CD4-positive, alpha-beta T cell treated with Interleukin-6 for 4 hours (primary cell): ENCODE measurements around the gene KEL.

ENCODE experiments used
- DNase-seq: peaks from one replicate; pipeline ENCODE4 v3.0.0-alpha.2; 2020; ENCODE audit warnings: mixed read lengths

The KEL gene

GRCh38 chr7:142927085-142927745, 34.9 kb downstream of the KEL start:
- no peak for DNase-seq

- no peak for DNase-seq
Observed at GRCh38 chr7:142925413-142925812, 36.8 kb downstream of the KEL start.

- DNase-seq = no peak
Observed at GRCh38 chr7:142923391-142923790, 38.8 kb downstream of the KEL start.

GRCh38 chr7:142919656-142920055, 42.5 kb downstream of the KEL start:
- DNase-seq = no peak

- no peak for DNase-seq
Observed at GRCh38 chr7:142918901-142919300, 43.3 kb downstream of the KEL start.

GRCh38 chr7:142917447-142917846, 44.7 kb downstream of the KEL start:
- no peak for DNase-seq

GRCh38 chr7:142916508-142916907, 45.7 kb downstream of the KEL start:
- DNase-seq = no peak

- DNase-seq = no peak
Observed at GRCh38 chr7:142915315-142915714, 46.8 kb downstream of the KEL start.

- DNase-seq = no peak
Observed at GRCh38 chr7:142914121-142914520, 48.0 kb downstream of the KEL start.

GRCh38 chr7:142913566-142913965, 48.6 kb downstream of the KEL start:
- DNase-seq = no peak

- DNase-seq = no peak
Observed at GRCh38 chr7:142913051-142913450, 49.1 kb downstream of the KEL start.

GRCh38 chr7:142910481-142910880, 51.7 kb downstream of the KEL start:
- no peak for DNase-seq

- no peak for DNase-seq
Observed at GRCh38 chr7:142910031-142910433, 52.1 kb downstream of the KEL start.

- DNase-seq = no peak
Observed at GRCh38 chr7:142908921-142909890, 53.0 kb downstream of the KEL start.

GRCh38 chr7:142908290-142908689, 53.9 kb downstream of the KEL start:
- no peak for DNase-seq

GRCh38 chr7:142906643-142907042, 55.5 kb downstream of the KEL start:
- no peak for DNase-seq

- no peak for DNase-seq
Observed at GRCh38 chr7:142905759-142906158, 56.4 kb downstream of the KEL start.

GRCh38 chr7:142904128-142904527, 58.0 kb downstream of the KEL start:
- DNase-seq = no peak

GRCh38 chr7:142901426-142902259, 60.5 kb downstream of the KEL start:
- no peak for DNase-seq

- no peak for DNase-seq
Observed at GRCh38 chr7:142899661-142900060, 62.5 kb downstream of the KEL start.

- DNase-seq = no peak
Observed at GRCh38 chr7:142898377-142899170, 63.6 kb downstream of the KEL start.

GRCh38 chr7:142897691-142898090, 64.5 kb downstream of the KEL start:
- no peak for DNase-seq
